ENCODE data around the gene ABL1. TPM values are rescaled to one million over a fixed set of nuclear protein-coding genes. Genes with fewer than 3 reads are reported as not detected.

The ABL1 gene
- polyA plus RNA-seq, 1 donor from 2014 or later = 18.5 TPM

- no peaks in the 10 kb centered on the region for H3K9me3 ChIP-seq (ENCODE audit: low read length)
- H3K27me3 ChIP-seq (ENCODE audit: insufficient read depth, low read depth, low read length) = no peaks in the 10 kb centered on the region
- no peaks in the 10 kb centered on the region for H4K20me1 ChIP-seq (ENCODE audit: insufficient read depth)
- H3F3A ChIP-seq (ENCODE audit: insufficient read depth, low read length, poor library complexity, severe bottlenecking) = no peaks in the 10 kb centered on the region
- H2AFZ ChIP-seq (ENCODE audit: low read depth, low read length) = no peak overlapping the region
- H3K79me2 ChIP-seq (replicated peaks; ENCODE audit: insufficient read depth, low read length) = no peaks in the 10 kb centered on the region
- H3K36me3 ChIP-seq (ENCODE audit: insufficient read depth, low read length) = no peaks in the 10 kb centered on the region
- no peak overlapping the region for H3K27ac ChIP-seq (ENCODE audit: low read length)
- H3K9ac ChIP-seq (ENCODE audit: low read length) = no peak overlapping the region
- TF ChIP-seq CTCF (IDR thresholded peaks at IDR 0.05; ENCODE audit: poor library complexity, severe bottlenecking) (no peak), MXI1 (conservative IDR thresholded peaks at IDR 0.05; ENCODE audit: poor library complexity, severe bottlenecking) (no peak), POLR2AphosphoS5 (IDR thresholded peaks at IDR 0.05) (no peak), SMC3 (conservative IDR thresholded peaks at IDR 0.05; ENCODE audit: poor library complexity) (no peak), TAF1 (IDR thresholded peaks at IDR 0.05; ENCODE audit: low read depth) (no peak), EP300 (conservative IDR thresholded peaks at IDR 0.05; ENCODE audit: poor library complexity, severe bottlenecking) (no peak), RAD21 (conservative IDR thresholded peaks at IDR 0.05) (no peak), EZH2 (IDR thresholded peaks at IDR 0.05; ENCODE audit: borderline replicate concordance, insufficient read depth, low read length, poor library complexity, severe bottlenecking) (no peak)
- TF ChIP-seq, protein P1, sequence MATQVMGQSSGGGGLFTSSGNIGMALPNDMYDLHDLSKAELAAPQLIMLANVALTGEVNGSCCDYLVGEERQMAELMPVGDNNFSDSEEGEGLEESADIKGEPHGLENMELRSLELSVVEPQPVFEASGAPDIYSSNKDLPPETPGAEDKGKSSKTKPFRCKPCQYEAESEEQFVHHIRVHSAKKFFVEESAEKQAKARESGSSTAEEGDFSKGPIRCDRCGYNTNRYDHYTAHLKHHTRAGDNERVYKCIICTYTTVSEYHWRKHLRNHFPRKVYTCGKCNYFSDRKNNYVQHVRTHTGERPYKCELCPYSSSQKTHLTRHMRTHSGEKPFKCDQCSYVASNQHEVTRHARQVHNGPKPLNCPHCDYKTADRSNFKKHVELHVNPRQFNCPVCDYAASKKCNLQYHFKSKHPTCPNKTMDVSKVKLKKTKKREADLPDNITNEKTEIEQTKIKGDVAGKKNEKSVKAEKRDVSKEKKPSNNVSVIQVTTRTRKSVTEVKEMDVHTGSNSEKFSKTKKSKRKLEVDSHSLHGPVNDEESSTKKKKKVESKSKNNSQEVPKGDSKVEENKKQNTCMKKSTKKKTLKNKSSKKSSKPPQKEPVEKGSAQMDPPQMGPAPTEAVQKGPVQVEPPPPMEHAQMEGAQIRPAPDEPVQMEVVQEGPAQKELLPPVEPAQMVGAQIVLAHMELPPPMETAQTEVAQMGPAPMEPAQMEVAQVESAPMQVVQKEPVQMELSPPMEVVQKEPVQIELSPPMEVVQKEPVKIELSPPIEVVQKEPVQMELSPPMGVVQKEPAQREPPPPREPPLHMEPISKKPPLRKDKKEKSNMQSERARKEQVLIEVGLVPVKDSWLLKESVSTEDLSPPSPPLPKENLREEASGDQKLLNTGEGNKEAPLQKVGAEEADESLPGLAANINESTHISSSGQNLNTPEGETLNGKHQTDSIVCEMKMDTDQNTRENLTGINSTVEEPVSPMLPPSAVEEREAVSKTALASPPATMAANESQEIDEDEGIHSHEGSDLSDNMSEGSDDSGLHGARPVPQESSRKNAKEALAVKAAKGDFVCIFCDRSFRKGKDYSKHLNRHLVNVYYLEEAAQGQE (IDR thresholded peaks at IDR 0.05; ENCODE audit: borderline replicate concordance) = no peak
- H3K4me3 ChIP-seq (ENCODE audit: low read length) = no peak overlapping the region
- no peak overlapping the region for H3K4me2 ChIP-seq (ENCODE audit: low read length)
- no peaks in the 10 kb centered on the region for H3K9me2 ChIP-seq (ENCODE audit: insufficient read depth, low read length)
Observed at GRCh38 chr9:130919559-130920145, 84.6 kb downstream of the ABL1 start.

DNA sequence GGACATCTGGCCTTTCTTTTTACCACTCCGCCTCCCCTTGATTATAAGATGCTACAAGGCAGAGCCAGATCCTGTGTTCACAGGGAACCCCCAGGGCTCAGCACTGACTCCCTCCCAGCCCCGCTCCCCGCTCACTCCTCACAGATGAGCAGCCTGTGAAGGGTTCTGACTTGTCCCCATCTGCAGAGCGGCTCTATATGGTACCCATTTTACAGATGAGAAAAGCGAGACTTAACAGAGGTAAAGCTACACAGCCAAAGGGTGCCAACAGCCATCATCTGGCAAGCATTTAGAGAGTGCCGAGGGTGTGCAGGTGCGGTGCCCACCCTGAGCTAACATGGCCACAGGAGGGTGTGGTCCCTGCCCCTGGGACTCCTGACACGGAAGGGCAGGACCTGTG is 85.2 kb downstream of the ABL1 start:
- H3K4me2 ChIP-seq (ENCODE audit: low read length) = no peak overlapping the region
- H3K4me3 ChIP-seq (ENCODE audit: low read length) = no peak overlapping the region
- H3K27ac ChIP-seq (ENCODE audit: low read length) = no peak overlapping the region
- H3F3A ChIP-seq (ENCODE audit: insufficient read depth, low read length, poor library complexity, severe bottlenecking) = no peaks in the 10 kb centered on the region
- TF ChIP-seq SMC3 (conservative IDR thresholded peaks at IDR 0.05; ENCODE audit: poor library complexity) = no peak
- TF ChIP-seq POLR2AphosphoS5 (IDR thresholded peaks at IDR 0.05) = no peak
- no peak for TF ChIP-seq MXI1 (conservative IDR thresholded peaks at IDR 0.05; ENCODE audit: poor library complexity, severe bottlenecking)
- TF ChIP-seq, protein P1 (IDR thresholded peaks at IDR 0.05; ENCODE audit: borderline replicate concordance) = no peak
- no peak for TF ChIP-seq EZH2 (IDR thresholded peaks at IDR 0.05; ENCODE audit: borderline replicate concordance, insufficient read depth, low read length, poor library complexity, severe bottlenecking)
- TF ChIP-seq RAD21 (conservative IDR thresholded peaks at IDR 0.05) = no peak
- no peak for TF ChIP-seq TAF1 (IDR thresholded peaks at IDR 0.05; ENCODE audit: low read depth)
- TF ChIP-seq CTCF (IDR thresholded peaks at IDR 0.05; ENCODE audit: poor library complexity, severe bottlenecking) = no peak
- TF ChIP-seq EP300 (conservative IDR thresholded peaks at IDR 0.05; ENCODE audit: poor library complexity, severe bottlenecking) = no peak
- H3K9me2 ChIP-seq (ENCODE audit: insufficient read depth, low read length) = no peaks in the 10 kb centered on the region
- H3K9me3 ChIP-seq (ENCODE audit: low read length) = no peaks in the 10 kb centered on the region
- H3K79me2 ChIP-seq (replicated peaks; ENCODE audit: insufficient read depth, low read length) = no peaks in the 10 kb centered on the region
- H2AFZ ChIP-seq (ENCODE audit: low read depth, low read length) = no peak overlapping the region
- no peak overlapping the region for H3K9ac ChIP-seq (ENCODE audit: low read length)
- H3K36me3 ChIP-seq (ENCODE audit: insufficient read depth, low read length) = no peaks in the 10 kb centered on the region
- no peaks in the 10 kb centered on the region for H3K27me3 ChIP-seq (ENCODE audit: insufficient read depth, low read depth, low read length)
- H4K20me1 ChIP-seq (ENCODE audit: insufficient read depth) = no peaks in the 10 kb centered on the region

All from neural cell (in vitro differentiated cells).